Measurements from ENCODE around the gene CPED1. TPM values are rescaled to one million over a fixed set of nuclear protein-coding genes. Genes with fewer than 3 reads are reported as not detected.

CPED1 gene
- total RNA-seq, 4 donors from 2014 or later, result 4.4 to 20.2 (median 14.0) TPM

DNA sequence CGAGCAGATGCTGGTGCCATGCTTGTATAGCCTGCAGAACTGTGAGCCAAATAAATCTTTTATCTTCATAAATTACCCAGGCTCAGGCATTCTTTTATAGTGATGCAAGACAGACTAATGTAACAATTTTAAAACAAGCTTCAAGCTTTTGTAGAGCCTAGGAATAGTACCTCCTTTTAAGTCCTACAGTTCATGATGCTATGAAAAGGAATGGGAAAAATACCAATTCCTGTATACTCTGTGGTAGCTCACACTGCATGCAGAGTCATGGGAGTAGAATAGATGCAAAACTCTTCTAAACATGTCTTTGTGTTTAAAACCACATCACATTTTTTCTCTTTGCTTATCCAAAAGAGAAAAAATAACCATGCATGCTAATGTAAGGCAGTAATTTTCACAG, 273.7 kb downstream of the CPED1 start:
- Histone ChIP-seq H3K27ac (no peak overlapping the region), H3K4me1 (peaks cover 0 to 3% (median 0%) of the 10 kb centered on the region in 4 donors), H3K36me3 (no peaks in the 10 kb centered on the region), H3K4me3 (no peak overlapping the region), H3K27me3 (no peaks in the 10 kb centered on the region), H3K9me3 (no peaks in the 10 kb centered on the region)
- in situ Hi-C loops (cut with MboI; ENCODE audit: low pct_ligation_motif_present in 1 of 4, low pct_unique_long_range_greater_than_20kb in 1 of 4, low sequenced_read_pairs in 3 of 4), result no loop called here
- WGBS, 2 donors (ENCODE audit: low coverage in 1 of 2), result 52 to 71% methylated on average over 1 of the region's 1 CpG
- no peak for DNase-seq
- intact Hi-C loops (cut with DNase I; ENCODE audit: low total_unique reads), result no loop called here
- TF ChIP-seq, protein P1, sequence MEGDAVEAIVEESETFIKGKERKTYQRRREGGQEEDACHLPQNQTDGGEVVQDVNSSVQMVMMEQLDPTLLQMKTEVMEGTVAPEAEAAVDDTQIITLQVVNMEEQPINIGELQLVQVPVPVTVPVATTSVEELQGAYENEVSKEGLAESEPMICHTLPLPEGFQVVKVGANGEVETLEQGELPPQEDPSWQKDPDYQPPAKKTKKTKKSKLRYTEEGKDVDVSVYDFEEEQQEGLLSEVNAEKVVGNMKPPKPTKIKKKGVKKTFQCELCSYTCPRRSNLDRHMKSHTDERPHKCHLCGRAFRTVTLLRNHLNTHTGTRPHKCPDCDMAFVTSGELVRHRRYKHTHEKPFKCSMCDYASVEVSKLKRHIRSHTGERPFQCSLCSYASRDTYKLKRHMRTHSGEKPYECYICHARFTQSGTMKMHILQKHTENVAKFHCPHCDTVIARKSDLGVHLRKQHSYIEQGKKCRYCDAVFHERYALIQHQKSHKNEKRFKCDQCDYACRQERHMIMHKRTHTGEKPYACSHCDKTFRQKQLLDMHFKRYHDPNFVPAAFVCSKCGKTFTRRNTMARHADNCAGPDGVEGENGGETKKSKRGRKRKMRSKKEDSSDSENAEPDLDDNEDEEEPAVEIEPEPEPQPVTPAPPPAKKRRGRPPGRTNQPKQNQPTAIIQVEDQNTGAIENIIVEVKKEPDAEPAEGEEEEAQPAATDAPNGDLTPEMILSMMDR (IDR thresholded peaks at IDR 0.05), result no peak
- TF ChIP-seq POLR2A (IDR thresholded peaks at IDR 0.05) (no peak), EP300 (IDR thresholded peaks at IDR 0.05; ENCODE audit: low read depth) (no peak), POLR2AphosphoS5 (IDR thresholded peaks at IDR 0.05) (no peak)

DNA sequence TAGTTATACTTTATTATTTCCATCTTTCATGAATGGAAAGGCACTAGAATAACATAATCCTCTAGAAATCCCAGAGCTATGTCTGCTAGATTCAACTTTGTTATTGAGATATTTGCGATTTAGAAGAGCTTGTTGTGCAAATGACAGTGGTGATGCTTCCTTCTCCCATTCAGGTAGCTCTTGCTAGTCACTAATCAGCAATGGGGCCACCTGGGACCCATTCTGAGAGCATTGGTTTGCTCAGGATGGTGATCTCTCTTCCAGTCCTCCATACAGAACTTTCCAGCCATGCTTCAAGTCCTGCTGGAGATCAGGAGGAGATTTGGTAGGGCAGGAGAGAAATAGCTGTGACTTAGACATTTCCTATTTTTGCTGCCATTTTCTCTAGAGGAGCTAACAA, 274.5 kb downstream of the CPED1 start:
- Histone ChIP-seq H3K27ac (no peak overlapping the region), H3K9me3 (no peaks in the 10 kb centered on the region), H3K27me3 (no peaks in the 10 kb centered on the region), H3K4me3 (no peak overlapping the region), H3K36me3 (no peaks in the 10 kb centered on the region), H3K4me1 (peaks cover 0 to 3% (median 0%) of the 10 kb centered on the region in 4 donors)
- 73 to 100% methylated on average over 1 of the region's 1 CpG for WGBS, 2 donors (ENCODE audit: low coverage in 1 of 2)
- no peak for DNase-seq
- TF ChIP-seq, protein P1 (IDR thresholded peaks at IDR 0.05), result no peak
- no peak for TF ChIP-seq POLR2A (IDR thresholded peaks at IDR 0.05)
- no peak for TF ChIP-seq POLR2AphosphoS5 (IDR thresholded peaks at IDR 0.05)
- no peak for TF ChIP-seq EP300 (IDR thresholded peaks at IDR 0.05; ENCODE audit: low read depth)
- intact Hi-C loops (cut with DNase I; ENCODE audit: low total_unique reads), result no loop called here
- in situ Hi-C loops (cut with MboI; ENCODE audit: low pct_ligation_motif_present in 1 of 4, low pct_unique_long_range_greater_than_20kb in 1 of 4, low sequenced_read_pairs in 3 of 4), result no loop called here

DNA sequence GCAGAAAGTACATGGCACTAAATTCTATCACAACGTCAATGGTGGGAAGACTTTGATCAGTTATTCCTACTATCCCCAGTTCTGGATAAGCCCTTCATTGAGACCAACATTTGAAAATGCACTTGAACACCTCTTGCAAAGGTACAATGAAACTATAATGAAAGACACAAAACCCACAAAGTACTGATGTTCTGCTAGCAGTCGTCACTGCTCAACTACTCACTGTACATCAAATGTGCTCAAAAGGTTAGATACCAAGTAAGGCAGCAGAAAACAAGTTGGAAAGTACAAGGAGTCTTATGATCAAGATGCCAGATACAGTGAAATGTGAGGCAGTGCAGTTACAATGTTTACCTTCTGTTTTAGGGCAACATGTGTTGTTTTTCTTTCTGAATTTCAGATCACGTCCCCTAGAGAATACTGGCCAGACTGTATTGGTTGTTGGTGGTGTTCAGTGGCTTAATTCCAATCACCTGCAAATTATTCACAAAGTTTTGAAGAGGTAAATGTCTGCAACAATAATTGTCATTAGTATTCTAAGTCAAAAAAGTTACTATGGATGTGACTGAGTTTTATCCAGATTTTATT, 277.9 kb downstream of the CPED1 start:
- DNase-seq, result no peak
- peaks cover 0 to 7% (median 0%) of the 10 kb centered on the region in 4 donors for H3K4me1 ChIP-seq
- TF ChIP-seq EP300 (IDR thresholded peaks at IDR 0.05; ENCODE audit: low read depth) (no peak), POLR2A (IDR thresholded peaks at IDR 0.05) (no peak), POLR2AphosphoS5 (IDR thresholded peaks at IDR 0.05) (no peak)
- TF ChIP-seq, protein P1 (IDR thresholded peaks at IDR 0.05), result no peak
- H3K9me3 ChIP-seq, result no peaks in the 10 kb centered on the region
- intact Hi-C loops (cut with DNase I; ENCODE audit: low total_unique reads), result no loop called here
- WGBS, 2 donors (ENCODE audit: low coverage in 1 of 2), result 80 to 83% methylated on average over 3 of the region's 3 CpGs
- no peak overlapping the region for H3K27ac ChIP-seq
- no peaks in the 10 kb centered on the region for H3K36me3 ChIP-seq
- in situ Hi-C loops (cut with MboI; ENCODE audit: low pct_ligation_motif_present in 1 of 4, low pct_unique_long_range_greater_than_20kb in 1 of 4, low sequenced_read_pairs in 3 of 4), result no loop called here
- H3K27me3 ChIP-seq, result no peaks in the 10 kb centered on the region
- H3K4me3 ChIP-seq, result no peak overlapping the region

DNA sequence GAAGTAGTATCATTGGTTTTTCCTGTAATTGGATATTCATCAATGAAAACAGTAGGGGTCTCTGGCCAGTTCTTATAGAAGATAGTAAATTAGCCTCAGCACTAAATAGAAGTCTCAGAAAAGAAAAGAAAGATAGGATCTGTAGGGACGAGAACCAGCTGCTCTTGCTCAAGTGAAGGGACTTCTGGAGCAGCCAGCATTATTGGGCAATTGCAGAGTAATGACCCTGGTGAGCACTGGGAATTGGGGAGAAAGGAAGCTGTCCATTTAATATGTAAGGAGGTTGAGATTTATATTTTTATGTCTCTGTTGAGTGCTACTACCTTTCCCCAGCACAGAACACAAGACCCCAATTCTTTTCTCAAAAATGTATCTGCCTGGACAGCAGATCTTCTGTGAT, 279.1 kb downstream of the CPED1 start:
- H3K9me3 ChIP-seq, result no peaks in the 10 kb centered on the region
- DNase-seq, result no peak
- H3K36me3 ChIP-seq, result no peaks in the 10 kb centered on the region
- H3K27ac ChIP-seq, result no peak overlapping the region
- TF ChIP-seq, protein P1 (IDR thresholded peaks at IDR 0.05), result no peak
- no peak for TF ChIP-seq EP300 (IDR thresholded peaks at IDR 0.05; ENCODE audit: low read depth)
- no peak for TF ChIP-seq POLR2AphosphoS5 (IDR thresholded peaks at IDR 0.05)
- TF ChIP-seq POLR2A (IDR thresholded peaks at IDR 0.05), result no peak
- in situ Hi-C loops (cut with MboI; ENCODE audit: low pct_ligation_motif_present in 1 of 4, low pct_unique_long_range_greater_than_20kb in 1 of 4, low sequenced_read_pairs in 3 of 4), result no loop called here
- no peak overlapping the region for H3K4me3 ChIP-seq
- intact Hi-C loops (cut with DNase I; ENCODE audit: low total_unique reads), result no loop called here
- H3K4me1 ChIP-seq, result peaks cover 0 to 9% (median 1%) of the 10 kb centered on the region in 4 donors
- H3K27me3 ChIP-seq, result no peaks in the 10 kb centered on the region
- 71 to 75% methylated on average over 1 of the region's 1 CpG for WGBS, 2 donors (ENCODE audit: low coverage in 1 of 2)

Data from transverse colon (tissue), 4 donors.